Kidney (tissue), 14 donors: ENCODE results near the gene PGPEP1. TPM values are rescaled to one million over a fixed set of nuclear protein-coding genes. Genes with fewer than 3 reads are reported as not detected.

ENCODE experiments used
- DNase-seq, 5 donors: peaks; one replicate each; pipeline ENCODE4 v3.0.0-alpha.2; 2013 to 2020
- FAIRE-seq: peaks from 2 replicates; lab custom pipeline; 2012; peaks lifted over from hg19 to GRCh38; lab: Jason Lieb, UNC
- H3K27ac ChIP-seq, 2 donors: one replicate each; pipeline ENCODE4 v1.7.0; 2013; ENCODE audit warnings: low read depth in 2 of 2, low read length in 2 of 2, inconsistent platforms in 1 of 2
- H3K27me3 ChIP-seq: one replicate; pipeline ENCODE4 v1.7.1; 2013; ENCODE audit warnings: low read length, inconsistent platforms; ENCODE audit not compliant: control insufficient read depth, insufficient read depth
- H3K36me3 ChIP-seq, 3 donors: one replicate each; pipeline versions ENCODE4 v1.7.0 to v1.7.1; 2013; ENCODE audit warnings: low read length in 3 of 3, control low read depth in 1 of 3, inconsistent platforms in 1 of 3; ENCODE audit not compliant: insufficient read depth in 3 of 3, control insufficient read depth in 2 of 3
- H3K4me1 ChIP-seq, 3 donors: one replicate each; pipeline versions ENCODE4 v1.7.0 to v1.7.1; 2013; ENCODE audit warnings: low read length in 3 of 3, inconsistent platforms in 1 of 3, low read depth in 1 of 3; ENCODE audit not compliant: control insufficient read depth in 2 of 3, insufficient read depth in 2 of 3
- H3K4me3 ChIP-seq, 3 donors: one replicate each; pipeline versions ENCODE4 v1.7.0 to v1.8.1; 2013; ENCODE audit warnings: low read length in 3 of 3, control low read depth in 1 of 3, inconsistent platforms in 1 of 3
- H3K9ac ChIP-seq, 3 donors: one replicate each; pipeline versions ENCODE4 v1.7.0 to v1.7.1; 2013; ENCODE audit warnings: low read length in 3 of 3, control low read depth in 1 of 3, inconsistent platforms in 1 of 3
- H3K9me3 ChIP-seq, 3 donors: one replicate each; pipeline versions ENCODE4 v1.7.0 to v1.7.1; 2013; ENCODE audit warnings: low read length in 3 of 3, control low read depth in 1 of 3, inconsistent platforms in 1 of 3; ENCODE audit not compliant: control insufficient read depth in 2 of 3, insufficient read depth in 1 of 3
- CTCF ChIP-seq: IDR thresholded peaks from 3 replicates; pipeline ENCODE4 v1.5.1; 2012; ENCODE audit warnings: mild to moderate bottlenecking, moderate library complexity, borderline replicate concordance; ENCODE audit not compliant: insufficient read depth; ENCODE audit errors: extremely low read depth
- intact Hi-C: fragments of 100-400 bp; cut with DNase I; formaldehyde crosslinking; loops from one replicate; pipeline ENCODE4 v1.11.1; 2022
- polyA plus RNA-seq: library from polyadenylated mRNA; stranded (reverse); fragments of 350-450 nt; fragmentation: Illumina TruSeq; extraction: RNeasy Lipid Tissue Mini Kit (QIAGEN cat#74804); gene quantifications from one replicate; pipeline ENCODE4 v1.2.3, GENCODE V29; 2014; ENCODE audit warnings: low read depth, low replicate concordance; ENCODE audit not compliant: insufficient read depth
- total RNA-seq: library from RNA; stranded (reverse); fragmentation: NEBNext Ultra II Directional; extraction: Animal tissue kit (Norgen Biotek cat#: 25700); gene quantifications from one replicate; pipeline ENCODE4 v1.2.1, GENCODE V29; 2021
- donor health status: control.
- donor health status: control.
- donor health status: control.
- donor health status: control.
- donor health status: control.
- donor health status: DM: yes; HTN: yes; CAD: no.
- donor health status: Normal renal cell carcinoma (clear cell type).

The PGPEP1 gene
- total and polyA plus RNA-seq, 2 donors from 2014 or later = 54.5 to 76.1 TPM

DNA sequence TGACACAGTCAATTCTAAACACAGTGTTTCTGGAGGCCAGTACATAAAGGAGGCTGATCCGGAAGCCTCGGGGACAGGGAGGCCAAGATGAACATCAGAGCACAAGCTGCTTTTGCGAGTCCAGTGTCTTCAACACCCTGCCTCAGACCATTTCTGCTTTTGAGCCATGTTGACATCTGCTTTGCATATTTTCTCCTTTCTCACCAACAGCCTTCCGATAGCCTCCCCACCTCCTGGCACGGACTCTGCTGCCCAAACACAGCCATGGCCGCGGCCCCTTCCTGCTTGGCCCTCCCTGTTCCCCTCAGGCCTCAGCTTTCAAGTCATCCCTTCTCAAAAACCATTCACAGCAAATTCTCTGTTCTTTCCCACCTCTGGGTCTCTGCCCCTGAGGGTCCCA is 53.4 kb downstream of the PGPEP1 start:
- intact Hi-C loops = no loop called here
- no peaks in the 10 kb centered on the region for H3K9me3 ChIP-seq
- H3K27ac ChIP-seq = no peak overlapping the region
- H3K4me3 ChIP-seq = no peak overlapping the region
- H3K9ac ChIP-seq = no peak overlapping the region
- H3K36me3 ChIP-seq = peaks cover 0 to 2% (median 0%) of the 10 kb centered on the region in 3 donors
- DNase-seq (no peak), FAIRE-seq (no peak)
- peaks cover 0 to 13% (median 0%) of the 10 kb centered on the region in 3 donors for H3K4me1 ChIP-seq
- TF ChIP-seq CTCF = no peak
- no peaks in the 10 kb centered on the region for H3K27me3 ChIP-seq

DNA sequence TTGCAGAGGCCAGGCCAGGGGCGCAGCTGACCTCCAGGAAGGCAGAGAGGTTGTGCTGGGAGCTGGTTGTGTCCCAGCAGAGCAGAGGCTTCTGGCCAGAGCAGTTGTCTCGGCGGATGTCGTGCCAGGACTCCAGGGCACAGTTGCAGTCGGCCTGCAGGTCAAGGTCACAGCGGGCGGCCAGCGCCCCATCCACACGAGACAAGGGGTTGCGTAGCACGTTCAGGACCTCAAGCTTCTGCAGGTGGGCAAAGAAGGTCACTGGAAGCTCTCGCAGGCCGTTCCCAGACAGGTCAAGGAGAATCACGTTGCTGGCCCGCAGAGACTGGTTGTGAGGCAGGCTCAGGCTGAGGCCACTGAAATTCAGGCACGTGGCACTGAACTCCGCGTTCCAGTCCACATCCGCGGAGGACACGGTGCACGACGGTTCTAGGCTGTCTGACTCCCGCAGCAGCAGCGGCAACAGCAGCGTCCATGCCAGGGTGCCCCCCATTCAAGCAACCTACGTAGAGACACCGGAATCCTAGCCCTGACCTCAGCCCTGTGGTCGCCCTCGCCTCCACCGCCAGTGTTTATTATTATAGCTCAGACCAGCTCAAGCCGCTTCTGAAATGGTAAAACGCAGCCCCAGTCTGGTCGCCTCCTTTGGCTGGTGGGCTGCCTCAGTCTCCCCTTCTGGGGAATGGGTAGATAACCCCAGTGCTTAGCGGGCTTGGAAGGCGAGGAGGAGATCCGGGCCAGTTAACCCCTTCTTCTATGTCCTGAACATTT is 56.3 kb downstream of the PGPEP1 start:
- TF ChIP-seq CTCF = no peak
- no peak overlapping the region for H3K9ac ChIP-seq
- H3K4me3 ChIP-seq = no peak overlapping the region
- H3K27ac ChIP-seq = peak overlapping the region; percentile 30 to 51
- FAIRE-seq = no peak
- intact Hi-C loops = no loop called here
- peaks cover 0 to 16% (median 0%) of the 10 kb centered on the region in 3 donors for H3K4me1 ChIP-seq
- H3K9me3 ChIP-seq = no peaks in the 10 kb centered on the region
- H3K36me3 ChIP-seq = no peaks in the 10 kb centered on the region
- DNase-seq = no peak
- no peaks in the 10 kb centered on the region for H3K27me3 ChIP-seq

GRCh38 chr19:18397242-18398202 is 57.1 kb downstream of the PGPEP1 start, which contains the start of gene LRRC25:
Gene LRRC25 (minus strand): TSS chr19:18397622. CDS start chr19:18396963, 659 bp downstream.
- Histone ChIP-seq H3K27me3 (no peaks in the 10 kb centered on the region), H3K9me3 (no peaks in the 10 kb centered on the region), H3K4me3 (no peak within 1 kb of the TSS), H3K27ac (peak within 1 kb of the TSS; percentile 30 to 51), H3K9ac (no peak within 1 kb of the TSS), H3K36me3 (no peaks in the 10 kb centered on the region), H3K4me1 (peaks cover 0 to 19% (median 0%) of the 10 kb centered on the region in 3 donors)
- DNase-seq = peak in 4 of 5 donors; percentile 52 to 79 (median 64)
- intact Hi-C loops = no loop called here
- no peak for FAIRE-seq
- no peak for TF ChIP-seq CTCF
